NCI-H510A treated with DMSO at 0.1 percent for 48 hours (cell line): ENCODE data around the gene MEAF6.

ENCODE experiments used
- DNase-seq: peaks from one replicate; lab custom pipeline; 2025; lab: John Stamatoyannopoulos, UW

The MEAF6 gene

GRCh38 chr1:37485902-37486679, 28.5 kb downstream of the MEAF6 start:
- no peak for DNase-seq

GRCh38 chr1:37484325-37485051, 30.1 kb downstream of the MEAF6 start:
- no peak for DNase-seq

GRCh38 chr1:37483785-37484184, 30.8 kb downstream of the MEAF6 start:
- DNase-seq: no peak

GRCh38 chr1:37482796-37483744, 31.5 kb downstream of the MEAF6 start:
- no peak for DNase-seq

GRCh38 chr1:37482004-37482785, 32.4 kb downstream of the MEAF6 start:
- no peak for DNase-seq

- no peak for DNase-seq
Measured at GRCh38 chr1:37481289-37482003, 33.1 kb downstream of the MEAF6 start.

- no peak for DNase-seq
Measured at GRCh38 chr1:37480581-37481288, 33.8 kb downstream of the MEAF6 start.

- DNase-seq: no peak
Measured at GRCh38 chr1:37480125-37480466, 34.5 kb downstream of the MEAF6 start.

- DNase-seq: peak; percentile 96
Measured at GRCh38 chr1:37479255-37480124, 35.1 kb downstream of the MEAF6 start.

- no peak for DNase-seq
Measured at GRCh38 chr1:37478890-37479254, 35.7 kb downstream of the MEAF6 start.

GRCh38 chr1:37478451-37478881, 36.1 kb downstream of the MEAF6 start:
- no peak for DNase-seq

- DNase-seq: no peak
Measured at GRCh38 chr1:37477946-37478345, 36.6 kb downstream of the MEAF6 start.

- peak; percentile 79 for DNase-seq
Measured at GRCh38 chr1:37477198-37477931, 37.2 kb downstream of the MEAF6 start.

- DNase-seq: peak; percentile 73
Measured at GRCh38 chr1:37476460-37477197, 37.9 kb downstream of the MEAF6 start.

- no peak for DNase-seq
Measured at GRCh38 chr1:37476087-37476452, 38.5 kb downstream of the MEAF6 start.

- DNase-seq: no peak
Measured at GRCh38 chr1:37475380-37476086, 39.0 kb downstream of the MEAF6 start.

GRCh38 chr1:37474697-37475379, 39.7 kb downstream of the MEAF6 start:
- no peak for DNase-seq
